IMR-90 (cell line): ENCODE data around the gene ARMS2. TPM values are rescaled to one million over a fixed set of nuclear protein-coding genes. Genes with fewer than 3 reads are reported as not detected.

Source experiments
- ATAC-seq: fragments of 200-7000 bp; cut with Tn5 transposase; 2 replicates; pipeline ENCODE4 v1.9.1; 2020; ENCODE audit warnings: low read depth, mild to moderate bottlenecking, moderate library complexity
- BruUV-seq: library from RNA; stranded (reverse); fragments of 400-500 nt; replicated peaks from 2 replicates; lab custom pipeline; 2021; lab: Mats Ljungman, UMichigan
- CTCF ChIA-PET: fragments of 300-600 bp; formaldehyde crosslinking; extraction: SDS; loops from one replicate; lab custom pipeline; 2021; ENCODE audit warnings: antibody characterized with exemption; lab: Yijun Ruan, JAX
- POLR2A ChIA-PET: fragments of 300-600 bp; sonication (Branson Sonifier 250); formaldehyde crosslinking; loops from one replicate; lab custom pipeline; 2022; ENCODE audit warnings: antibody characterized with exemption; ENCODE audit not compliant: unreplicated experiment; lab: Charles Lee
- DNase-seq: peaks from one replicate; pipeline ENCODE4 v3.0.0; 2013
- H2AFZ ChIP-seq: replicated peaks from 2 replicates; pipeline ENCODE3; 2013; ENCODE audit warnings: low read length, mild to moderate bottlenecking; ENCODE audit not compliant: poor library complexity
- H2AK5ac ChIP-seq: 2 replicates; pipeline ENCODE4 v1.6.1; 2013; ENCODE audit warnings: low read depth, low read length, inconsistent platforms
- H2AK9ac ChIP-seq: replicated peaks from 2 replicates; pipeline ENCODE3; 2013; ENCODE audit warnings: mild to moderate bottlenecking, low read depth, low read length, moderate library complexity; ENCODE audit not compliant: poor library complexity
- H2BK120ac ChIP-seq: 2 replicates; pipeline ENCODE4 v1.6.1; 2013; ENCODE audit warnings: low read depth, low read length, inconsistent platforms
- H2BK15ac ChIP-seq: 3 replicates; pipeline ENCODE4 v1.6.1; 2013; ENCODE audit warnings: low read depth, low read length, inconsistent platforms
- H2BK20ac ChIP-seq: 2 replicates; pipeline ENCODE4 v1.6.1; 2013; ENCODE audit warnings: low read depth, mild to moderate bottlenecking, inconsistent platforms, low read length, moderate library complexity
- H2BK5ac ChIP-seq: 2 replicates; pipeline ENCODE4 v1.6.1; 2013; ENCODE audit warnings: mild to moderate bottlenecking, low read depth, low read length, inconsistent platforms; ENCODE audit not compliant: poor library complexity, severe bottlenecking
- H3K14ac ChIP-seq: replicated peaks from 2 replicates; pipeline ENCODE4 v1.6.1; 2013; ENCODE audit warnings: low read depth, low read length, inconsistent platforms
- H3K18ac ChIP-seq: 2 replicates; pipeline ENCODE4 v1.6.1; 2013; ENCODE audit warnings: low read depth, low read length, control low read depth
- H3K23ac ChIP-seq: 2 replicates; pipeline ENCODE4 v1.6.1; 2013; ENCODE audit warnings: low read depth, low read length, inconsistent platforms
- H3K27ac ChIP-seq: 2 replicates; pipeline ENCODE4 v1.5.1; 2013; ENCODE audit warnings: mild to moderate bottlenecking, control low read depth, low read length; ENCODE audit not compliant: insufficient read depth
- H3K27me3 ChIP-seq: 2 replicates; pipeline ENCODE4 v1.6.1; 2013; ENCODE audit warnings: low read length; ENCODE audit not compliant: control insufficient read depth, insufficient read depth
- H3K36me3 ChIP-seq: 2 replicates; pipeline ENCODE4 v1.6.1; 2013; ENCODE audit warnings: low read length, mixed read lengths; ENCODE audit not compliant: control insufficient read depth, insufficient read depth
- H3K4ac ChIP-seq: 2 replicates; pipeline ENCODE4 v1.6.1; 2013; ENCODE audit warnings: low read depth, low read length, inconsistent platforms
- H3K4me1 ChIP-seq: 2 replicates; pipeline ENCODE4 v1.6.1; 2013; ENCODE audit warnings: low read length, mixed read lengths; ENCODE audit not compliant: control insufficient read depth, insufficient read depth
- H3K4me2 ChIP-seq: 2 replicates; pipeline ENCODE4 v1.6.1; 2013; ENCODE audit warnings: low read depth, mild to moderate bottlenecking, control low read depth, low read length, moderate library complexity
- H3K4me3 ChIP-seq: 2 replicates; pipeline ENCODE4 v1.5.1; 2013; ENCODE audit warnings: low read depth, mild to moderate bottlenecking, control low read depth, low read length, moderate library complexity; ENCODE audit not compliant: insufficient read depth
- H3K56ac ChIP-seq: 2 replicates; pipeline ENCODE4 v1.6.1; 2013; ENCODE audit warnings: low read length, inconsistent platforms; ENCODE audit not compliant: insufficient read depth; ENCODE audit errors: extremely low read depth
- H3K79me1 ChIP-seq, 2 experiments: 2 replicates each; pipeline ENCODE4 v1.6.1; 2013; ENCODE audit warnings: low read length in 2 of 2, inconsistent platforms in 1 of 2, low read depth in 1 of 2
- H3K9ac ChIP-seq: 2 replicates; pipeline ENCODE4 v1.6.1; 2013; ENCODE audit warnings: low read depth, low read length, control low read depth
- H3K9me1 ChIP-seq: 2 replicates; pipeline ENCODE4 v1.6.1; 2013; ENCODE audit warnings: low read length, inconsistent platforms; ENCODE audit not compliant: insufficient read depth
- H3K9me3 ChIP-seq: 2 replicates; pipeline ENCODE4 v1.6.1; 2013; ENCODE audit warnings: low read length; ENCODE audit not compliant: control insufficient read depth, insufficient read depth
- H4K20me1 ChIP-seq: 2 replicates; pipeline ENCODE4 v1.6.1; 2013; ENCODE audit warnings: low read length, inconsistent platforms; ENCODE audit not compliant: insufficient read depth
- H4K5ac ChIP-seq: 2 replicates; pipeline ENCODE4 v1.6.1; 2013; ENCODE audit warnings: mild to moderate bottlenecking, low read depth, low read length, control low read depth
- H4K8ac ChIP-seq, 2 experiments: 2 replicates each; pipeline ENCODE4 v1.6.1; 2013; ENCODE audit warnings: low read depth in 2 of 2, low read length in 2 of 2, control low read depth in 1 of 2, inconsistent platforms in 1 of 2
- H4K91ac ChIP-seq: 2 replicates; pipeline ENCODE4 v1.6.1; 2013; ENCODE audit warnings: low read depth, low read length, inconsistent platforms; ENCODE audit not compliant: insufficient read depth
- BHLHE40 ChIP-seq: fragments of 150-350 bp; IDR thresholded peaks from 2 replicates; pipeline ENCODE4 v1.6.1; 2016; ENCODE audit warnings: mild to moderate bottlenecking, low read depth, low read length
- CEBPB ChIP-seq: IDR thresholded peaks from 2 replicates; pipeline ENCODE4 v1.6.1; 2012; ENCODE audit warnings: low read depth, low read length, improper control_type of control experiment
- CHD1 ChIP-seq: IDR thresholded peaks from 2 replicates; pipeline ENCODE4 v1.6.1; 2012; ENCODE audit warnings: low read depth, low read length, improper control_type of control experiment
- FOS ChIP-seq: fragments of 150-350 bp; IDR thresholded peaks from 2 replicates; pipeline ENCODE4 v1.6.1; 2016; ENCODE audit warnings: low read depth, low read length
- MAFK ChIP-seq: IDR thresholded peaks from 2 replicates; pipeline ENCODE4 v1.6.1; 2012; ENCODE audit warnings: low read depth, low read length, improper control_type of control experiment
- MAZ ChIP-seq: IDR thresholded peaks from 2 replicates; pipeline ENCODE4 v1.6.1; 2012; ENCODE audit warnings: low read depth, mild to moderate bottlenecking, low read length, improper control_type of control experiment, moderate library complexity, borderline replicate concordance
- MXI1 ChIP-seq: IDR thresholded peaks from 2 replicates; pipeline ENCODE4 v1.6.1; 2012; ENCODE audit warnings: low read depth, mild to moderate bottlenecking, low read length, moderate library complexity, borderline replicate concordance
- NFE2L2 ChIP-seq: fragments of 150-350 bp; IDR thresholded peaks from 2 replicates; pipeline ENCODE4 v1.6.1; 2016; ENCODE audit warnings: low read depth, mild to moderate bottlenecking, low read length
- POLR2A ChIP-seq: IDR thresholded peaks from 2 replicates; pipeline ENCODE4 v1.6.1; 2012; ENCODE audit warnings: mild to moderate bottlenecking, low read depth, low read length
- RAD21 ChIP-seq: IDR thresholded peaks from 2 replicates; pipeline ENCODE4 v1.6.1; 2012; ENCODE audit warnings: low read length, improper control_type of control experiment
- RCOR1 ChIP-seq: IDR thresholded peaks from 2 replicates; pipeline ENCODE4 v1.6.1; 2012; ENCODE audit warnings: mild to moderate bottlenecking, low read length, improper control_type of control experiment; ENCODE audit not compliant: insufficient replicate concordance
- RFX5 ChIP-seq: IDR thresholded peaks from 2 replicates; pipeline ENCODE4 v1.8.0; 2012; ENCODE audit warnings: low read depth, mild to moderate bottlenecking, low read length, moderate library complexity
- SMC3 ChIP-seq: fragments of 150-350 bp; IDR thresholded peaks from 2 replicates; pipeline ENCODE4 v1.6.1; 2016; ENCODE audit warnings: low read depth, mild to moderate bottlenecking, antibody characterized with exemption, low read length, moderate library complexity
- WGBS, 2 experiments: methylation state at CpG; one replicate each; pipeline versions ENCODE4 v1.1.5 to v1.1.7; 2013; ENCODE audit warnings: missing lambda C conversion rate in 2 of 2; ENCODE audit not compliant: insufficient read length in 1 of 2; ENCODE audit errors: extremely low coverage in 2 of 2; 5-methylcytosine and 5-hydroxymethylcytosine counted together
- dilution Hi-C: fragments of 300-500 bp; cut with HindIII; formaldehyde crosslinking; loops from one replicate; pipeline ENCODE4 v1.14.3; 2018; ENCODE audit warnings: low sequenced_read_pairs; ENCODE audit not compliant: unreplicated experiment
- in situ Hi-C: fragments of 300-500 bp; cut with MboI; formaldehyde crosslinking; loops from 3 replicates; pipeline ENCODE4 v1.14.3; 2019; ENCODE audit warnings: low sequenced_read_pairs, inconsistent platforms, mixed read lengths
- intact Hi-C: fragments of 100-400 bp; cut with micrococcal nuclease; formaldehyde crosslinking; loops from 2 replicates; pipeline ENCODE4 v1.10.0; 2022
- polyA plus RNA-seq, 3 experiments: library from polyadenylated mRNA; depleted of rRNA; stranded (reverse); fragments of >200 nt; gene quantifications; 2 replicates each; pipeline ENCODE4 v1.2.3, GENCODE V29; 2012; ENCODE audit warnings: low replicate concordance in 1 of 3
- total RNA-seq: library from RNA; depleted of rRNA; stranded (reverse); fragments of >200 nt; gene quantifications from 2 replicates; pipeline ENCODE4 v1.2.3, GENCODE V29; 2012
- TF ChIP-seq, protein P1 (sequence below): fragments of 150-350 bp; IDR thresholded peaks from 2 replicates; pipeline ENCODE4 v1.6.1; 2017; ENCODE audit warnings: mild to moderate bottlenecking, antibody characterized with exemption, low read length, low read depth
- TF ChIP-seq, protein P2 (sequence below): conservative IDR thresholded peaks from 2 replicates; pipeline ENCODE4 v1.5.1; 2012; ENCODE audit warnings: mild to moderate bottlenecking, low read depth, low read length, improper control_type of control experiment
- TF ChIP-seq, protein P3 (sequence below): fragments of 150-350 bp; IDR thresholded peaks from 2 replicates; pipeline ENCODE4 v1.6.1; 2016; ENCODE audit warnings: low read depth, mild to moderate bottlenecking, low read length, moderate library complexity, borderline replicate concordance

Gene ARMS2
- total and polyA plus RNA-seq, 2 of the 4 experiments (the other 2 are of a cell fraction) = not detected

DNA sequence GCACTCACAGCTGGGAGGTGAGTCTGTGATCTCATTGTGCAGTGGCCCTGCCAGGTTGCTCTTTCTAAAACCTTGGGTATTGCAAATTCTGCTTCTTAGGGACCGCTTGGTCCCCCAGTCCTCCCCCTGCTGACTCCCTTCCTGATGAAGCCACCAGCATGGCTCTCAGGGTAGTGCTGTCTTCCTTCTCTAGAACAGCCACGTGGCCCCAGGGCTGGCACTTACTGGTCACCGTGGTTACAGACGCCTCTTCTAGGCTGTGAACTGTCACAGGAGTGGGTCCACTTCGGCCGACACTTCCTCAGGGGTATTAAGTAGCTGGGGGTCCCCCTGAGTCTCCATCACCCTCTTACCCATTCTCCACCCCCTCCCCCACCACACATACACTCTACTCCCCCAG is 4.2 kb downstream of the ARMS2 start:
- H2BK5ac ChIP-seq = no peak overlapping the region
- peaks cover 6% of the 10 kb centered on the region; the same call in 1 of the 2 replicates for H3K9me1 ChIP-seq
- H3K4me1 ChIP-seq = peaks cover 12% of the 10 kb centered on the region
- no peaks in the 10 kb centered on the region for H3K36me3 ChIP-seq
- peaks cover 2 to 11% of the 10 kb centered on the region in 2 experiments; a peak in 3 of 4 replicates for H3K79me1 ChIP-seq
- H3K4ac ChIP-seq = no peak overlapping the region
- no peak for ATAC-seq
- no peak overlapping the region for H3K4me3 ChIP-seq
- ChIA-PET CTCF (no interaction called here), POLR2A (no interaction called here)
- H4K91ac ChIP-seq = no peak overlapping the region
- H3K27ac ChIP-seq = no peak overlapping the region
- peaks cover 2% of the 10 kb centered on the region for H3K27me3 ChIP-seq
- no peak overlapping the region for H2AK9ac ChIP-seq
- no peak overlapping the region for H4K5ac ChIP-seq
- H2BK120ac ChIP-seq = no peak overlapping the region
- no peak overlapping the region for H2BK20ac ChIP-seq
- no peak overlapping the region for H2BK15ac ChIP-seq
- BruUV-seq = no TSS peak
- H3K18ac ChIP-seq = no peak overlapping the region
- WGBS, 2 experiments = 100% methylated on average over 1 of the region's 6 CpGs; no CpG with 5 or more reads in 1 of the 2 experiments
- H3K9ac ChIP-seq = no peak overlapping the region
- H3K14ac ChIP-seq = no peak overlapping the region
- no peak for DNase-seq
- dilution Hi-C loops = no loop called here
- in situ Hi-C loops = loop anchor here (10.0 kb wide), 1 partner anchor 106 kb away; the partner anchor contains the start of gene DMBT1
- no peak overlapping the region for H3K56ac ChIP-seq
- H3K23ac ChIP-seq = no peak overlapping the region
- H2AFZ ChIP-seq = no peak overlapping the region
- TF ChIP-seq MAZ = no peak
- no peak for TF ChIP-seq RCOR1
- no peak for TF ChIP-seq NFE2L2
- no peak for TF ChIP-seq MXI1
- TF ChIP-seq, protein P1, sequence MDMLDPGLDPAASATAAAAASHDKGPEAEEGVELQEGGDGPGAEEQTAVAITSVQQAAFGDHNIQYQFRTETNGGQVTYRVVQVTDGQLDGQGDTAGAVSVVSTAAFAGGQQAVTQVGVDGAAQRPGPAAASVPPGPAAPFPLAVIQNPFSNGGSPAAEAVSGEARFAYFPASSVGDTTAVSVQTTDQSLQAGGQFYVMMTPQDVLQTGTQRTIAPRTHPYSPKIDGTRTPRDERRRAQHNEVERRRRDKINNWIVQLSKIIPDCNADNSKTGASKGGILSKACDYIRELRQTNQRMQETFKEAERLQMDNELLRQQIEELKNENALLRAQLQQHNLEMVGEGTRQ = no peak
- no peak for TF ChIP-seq BHLHE40
- TF ChIP-seq SMC3 = no peak
- TF ChIP-seq, protein P2, sequence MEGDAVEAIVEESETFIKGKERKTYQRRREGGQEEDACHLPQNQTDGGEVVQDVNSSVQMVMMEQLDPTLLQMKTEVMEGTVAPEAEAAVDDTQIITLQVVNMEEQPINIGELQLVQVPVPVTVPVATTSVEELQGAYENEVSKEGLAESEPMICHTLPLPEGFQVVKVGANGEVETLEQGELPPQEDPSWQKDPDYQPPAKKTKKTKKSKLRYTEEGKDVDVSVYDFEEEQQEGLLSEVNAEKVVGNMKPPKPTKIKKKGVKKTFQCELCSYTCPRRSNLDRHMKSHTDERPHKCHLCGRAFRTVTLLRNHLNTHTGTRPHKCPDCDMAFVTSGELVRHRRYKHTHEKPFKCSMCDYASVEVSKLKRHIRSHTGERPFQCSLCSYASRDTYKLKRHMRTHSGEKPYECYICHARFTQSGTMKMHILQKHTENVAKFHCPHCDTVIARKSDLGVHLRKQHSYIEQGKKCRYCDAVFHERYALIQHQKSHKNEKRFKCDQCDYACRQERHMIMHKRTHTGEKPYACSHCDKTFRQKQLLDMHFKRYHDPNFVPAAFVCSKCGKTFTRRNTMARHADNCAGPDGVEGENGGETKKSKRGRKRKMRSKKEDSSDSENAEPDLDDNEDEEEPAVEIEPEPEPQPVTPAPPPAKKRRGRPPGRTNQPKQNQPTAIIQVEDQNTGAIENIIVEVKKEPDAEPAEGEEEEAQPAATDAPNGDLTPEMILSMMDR = no peak
- TF ChIP-seq POLR2A = no peak
- TF ChIP-seq FOS = no peak
- no peak for TF ChIP-seq RFX5
- no peak for TF ChIP-seq CHD1
- TF ChIP-seq CEBPB = no peak
- no peak for TF ChIP-seq MAFK
- TF ChIP-seq, protein P3, sequence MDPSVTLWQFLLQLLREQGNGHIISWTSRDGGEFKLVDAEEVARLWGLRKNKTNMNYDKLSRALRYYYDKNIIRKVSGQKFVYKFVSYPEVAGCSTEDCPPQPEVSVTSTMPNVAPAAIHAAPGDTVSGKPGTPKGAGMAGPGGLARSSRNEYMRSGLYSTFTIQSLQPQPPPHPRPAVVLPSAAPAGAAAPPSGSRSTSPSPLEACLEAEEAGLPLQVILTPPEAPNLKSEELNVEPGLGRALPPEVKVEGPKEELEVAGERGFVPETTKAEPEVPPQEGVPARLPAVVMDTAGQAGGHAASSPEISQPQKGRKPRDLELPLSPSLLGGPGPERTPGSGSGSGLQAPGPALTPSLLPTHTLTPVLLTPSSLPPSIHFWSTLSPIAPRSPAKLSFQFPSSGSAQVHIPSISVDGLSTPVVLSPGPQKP = no peak
- no peak for TF ChIP-seq RAD21
- no peaks in the 10 kb centered on the region for H3K9me3 ChIP-seq
- peak overlapping the region; percentile 43; the same call in 1 of the 2 replicates for H2AK5ac ChIP-seq
- intact Hi-C loops = no loop called here
- H4K8ac ChIP-seq = no peak overlapping the region
- peaks cover 2% of the 10 kb centered on the region; the same call in 1 of the 2 replicates for H4K20me1 ChIP-seq
- no peak overlapping the region for H3K4me2 ChIP-seq
